ENCODE results near the gene GNAQ.
"Not testable (repeated sequence)": the region's sequence is repeated elsewhere in the genome, so short reads cannot be mapped to it uniquely, and the experiment has no call there.

Gene GNAQ

GRCh38 chr9:77881634-77882033, 150.0 kb downstream of the GNAQ start:
- DNase-seq, result not testable (repeated sequence)

GRCh38 chr9:77881111-77881510, 150.5 kb downstream of the GNAQ start:
- DNase-seq, result no peak

- no peak for DNase-seq
These were observed 152.1 kb downstream of the GNAQ start for GRCh38 chr9:77879437-77879943.

GRCh38 chr9:77878793-77879192, 152.8 kb downstream of the GNAQ start:
- not testable (repeated sequence) for DNase-seq

- DNase-seq, result no peak
These were observed 153.6 kb downstream of the GNAQ start for GRCh38 chr9:77877976-77878375.

- DNase-seq, result no peak
These were observed 155.0 kb downstream of the GNAQ start for GRCh38 chr9:77876590-77876989.

GRCh38 chr9:77876091-77876490, 155.5 kb downstream of the GNAQ start:
- peak in 1 of 56 donors; percentile 23 for DNase-seq

GRCh38 chr9:77872863-77873262, 158.7 kb downstream of the GNAQ start:
- no peak for DNase-seq

- no peak for DNase-seq
These were observed 159.4 kb downstream of the GNAQ start for GRCh38 chr9:77872177-77872576.

- no peak for DNase-seq
These were observed 160.1 kb downstream of the GNAQ start for GRCh38 chr9:77871483-77871882.

- no peak for DNase-seq
These were observed 164.7 kb downstream of the GNAQ start for GRCh38 chr9:77866878-77867277.

GRCh38 chr9:77865385-77866047, 166.1 kb downstream of the GNAQ start:
- DNase-seq, result no peak

GRCh38 chr9:77864211-77864889, 167.3 kb downstream of the GNAQ start:
- no peak for DNase-seq

- not testable (repeated sequence) for DNase-seq
These were observed 168.0 kb downstream of the GNAQ start for GRCh38 chr9:77863638-77864037.

- not testable (repeated sequence) for DNase-seq
These were observed 170.7 kb downstream of the GNAQ start for GRCh38 chr9:77860953-77861352.

GRCh38 chr9:77857513-77858259, 173.9 kb downstream of the GNAQ start:
- no peak for DNase-seq

- DNase-seq, result no peak
These were observed 175.0 kb downstream of the GNAQ start for GRCh38 chr9:77856615-77857014.

GRCh38 chr9:77854916-77855311, 176.7 kb downstream of the GNAQ start:
- no peak for DNase-seq

GRCh38 chr9:77854258-77854915, 177.2 kb downstream of the GNAQ start:
- no peak for DNase-seq

GRCh38 chr9:77853716-77854115, 177.9 kb downstream of the GNAQ start:
- no peak for DNase-seq

GRCh38 chr9:77851882-77852595, 179.6 kb downstream of the GNAQ start:
- DNase-seq, result peak in 2 of 56 donors; percentile 9 to 24

Data from amygdala (tissue), 56 donors.